ENCODE data around the gene BEND3. TPM values are rescaled to one million over a fixed set of nuclear protein-coding genes. Genes with fewer than 3 reads are reported as not detected.

The BEND3 gene
- total RNA-seq, 4 donors from 2014 or later = 2.6 to 8.3 (median 6.1) TPM

DNA sequence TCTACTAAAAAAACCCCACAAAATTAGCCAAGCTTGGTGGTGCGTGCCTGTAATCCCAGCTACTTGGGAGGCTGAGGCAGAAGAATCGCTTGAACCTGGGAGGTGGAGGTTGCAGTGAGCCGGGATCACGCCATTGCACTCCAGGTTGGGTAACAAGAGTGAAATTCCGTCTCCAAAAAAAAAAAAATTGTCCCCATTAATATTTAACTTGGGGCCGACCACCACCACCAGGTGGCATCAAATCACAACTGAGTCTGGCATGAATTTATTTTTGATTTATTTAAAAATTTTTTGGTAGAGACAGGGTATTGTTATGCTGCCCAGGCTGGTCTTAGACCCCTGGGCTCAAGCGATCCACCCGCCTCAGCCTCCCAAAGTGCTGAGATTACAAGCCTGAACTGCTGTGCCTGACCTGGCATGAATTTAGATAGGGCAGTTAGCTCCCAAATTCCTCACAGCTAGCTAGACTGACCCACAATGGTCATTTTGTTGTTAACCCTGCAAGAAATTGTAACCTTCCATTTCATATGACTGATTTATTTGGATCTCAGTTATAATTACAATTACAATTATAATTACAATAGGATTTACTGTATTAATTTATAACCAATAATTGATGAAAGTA, 17.1 kb upstream of the BEND3 start:
- Histone ChIP-seq H3K27me3 (no peaks in the 10 kb centered on the region), H3K4me3 (no peak overlapping the region), H3K4me1 (no peaks in the 10 kb centered on the region), H3K36me3 (no peaks in the 10 kb centered on the region), H3K27ac (no peak overlapping the region), H3K9me3 (no peaks in the 10 kb centered on the region)
- TF ChIP-seq POLR2A (IDR thresholded peaks at IDR 0.05) = no peak
- TF ChIP-seq, protein P1, sequence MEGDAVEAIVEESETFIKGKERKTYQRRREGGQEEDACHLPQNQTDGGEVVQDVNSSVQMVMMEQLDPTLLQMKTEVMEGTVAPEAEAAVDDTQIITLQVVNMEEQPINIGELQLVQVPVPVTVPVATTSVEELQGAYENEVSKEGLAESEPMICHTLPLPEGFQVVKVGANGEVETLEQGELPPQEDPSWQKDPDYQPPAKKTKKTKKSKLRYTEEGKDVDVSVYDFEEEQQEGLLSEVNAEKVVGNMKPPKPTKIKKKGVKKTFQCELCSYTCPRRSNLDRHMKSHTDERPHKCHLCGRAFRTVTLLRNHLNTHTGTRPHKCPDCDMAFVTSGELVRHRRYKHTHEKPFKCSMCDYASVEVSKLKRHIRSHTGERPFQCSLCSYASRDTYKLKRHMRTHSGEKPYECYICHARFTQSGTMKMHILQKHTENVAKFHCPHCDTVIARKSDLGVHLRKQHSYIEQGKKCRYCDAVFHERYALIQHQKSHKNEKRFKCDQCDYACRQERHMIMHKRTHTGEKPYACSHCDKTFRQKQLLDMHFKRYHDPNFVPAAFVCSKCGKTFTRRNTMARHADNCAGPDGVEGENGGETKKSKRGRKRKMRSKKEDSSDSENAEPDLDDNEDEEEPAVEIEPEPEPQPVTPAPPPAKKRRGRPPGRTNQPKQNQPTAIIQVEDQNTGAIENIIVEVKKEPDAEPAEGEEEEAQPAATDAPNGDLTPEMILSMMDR (IDR thresholded peaks at IDR 0.05) = peak in 3 of 6 experiments; percentile 25 to 45 (median 31)
- DNase-seq = peak in 1 of 3 donors; percentile 26

DNA sequence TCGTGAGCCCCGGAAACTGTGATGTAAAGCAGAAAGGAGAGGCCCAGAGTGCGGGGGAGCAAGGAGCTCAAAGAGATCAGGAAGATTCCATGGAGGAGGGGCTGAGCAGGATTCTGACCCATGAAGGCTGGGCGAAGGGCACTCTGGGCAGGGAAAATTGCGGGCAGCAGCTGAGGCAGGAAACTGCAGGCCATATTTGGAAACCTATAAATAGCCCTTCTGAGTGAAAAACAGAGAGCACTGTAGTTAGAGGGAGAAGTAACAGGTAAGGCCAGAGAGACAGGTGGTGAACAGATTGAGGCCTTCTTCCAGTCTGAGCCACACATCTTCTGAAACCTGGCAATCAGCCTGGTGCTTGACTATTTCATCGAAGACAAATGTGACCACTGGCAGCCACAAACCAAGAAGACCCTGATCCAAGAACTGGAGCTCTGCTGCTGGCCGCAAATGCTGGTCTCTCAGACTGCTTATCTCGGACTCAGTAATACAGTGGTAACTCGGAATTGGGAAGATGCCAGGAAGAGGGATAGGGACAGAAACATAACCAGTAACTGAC, 14.1 kb upstream of the BEND3 start:
- TF ChIP-seq POLR2A (IDR thresholded peaks at IDR 0.05) = no peak
- TF ChIP-seq, protein P1 (IDR thresholded peaks at IDR 0.05) = no peak
- Histone ChIP-seq H3K36me3 (no peaks in the 10 kb centered on the region), H3K4me3 (no peak overlapping the region), H3K27ac (no peak overlapping the region), H3K4me1 (no peaks in the 10 kb centered on the region), H3K27me3 (no peaks in the 10 kb centered on the region), H3K9me3 (no peaks in the 10 kb centered on the region)
- DNase-seq = peak in 1 of 3 donors; percentile 63

DNA sequence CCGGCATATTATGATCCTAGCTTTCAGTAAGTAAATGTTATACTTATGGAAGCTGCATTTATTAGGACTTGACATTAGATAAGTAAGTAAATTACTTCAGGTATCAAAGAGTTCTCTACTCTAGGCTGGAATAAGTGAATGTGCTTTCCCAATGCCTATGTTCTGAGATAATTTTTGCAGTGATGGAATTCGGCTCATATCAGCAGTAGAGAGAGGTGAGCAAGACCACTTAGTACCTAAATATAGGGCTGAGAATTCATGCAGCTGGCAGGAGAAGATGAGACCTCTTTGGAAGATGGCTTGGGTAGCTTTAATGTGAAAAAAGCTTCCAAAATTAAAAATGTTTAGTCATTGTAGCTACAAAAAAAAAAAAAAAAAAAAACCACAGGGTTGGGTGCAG, 13.3 kb upstream of the BEND3 start:
- H3K4me1 ChIP-seq = no peaks in the 10 kb centered on the region
- H3K27ac ChIP-seq = no peak overlapping the region
- TF ChIP-seq POLR2A (IDR thresholded peaks at IDR 0.05) = no peak
- TF ChIP-seq, protein P1 (IDR thresholded peaks at IDR 0.05) = no peak
- H3K36me3 ChIP-seq = no peaks in the 10 kb centered on the region
- no peaks in the 10 kb centered on the region for H3K27me3 ChIP-seq
- no peak for DNase-seq
- no peak overlapping the region for H3K4me3 ChIP-seq
- H3K9me3 ChIP-seq = no peaks in the 10 kb centered on the region

DNA sequence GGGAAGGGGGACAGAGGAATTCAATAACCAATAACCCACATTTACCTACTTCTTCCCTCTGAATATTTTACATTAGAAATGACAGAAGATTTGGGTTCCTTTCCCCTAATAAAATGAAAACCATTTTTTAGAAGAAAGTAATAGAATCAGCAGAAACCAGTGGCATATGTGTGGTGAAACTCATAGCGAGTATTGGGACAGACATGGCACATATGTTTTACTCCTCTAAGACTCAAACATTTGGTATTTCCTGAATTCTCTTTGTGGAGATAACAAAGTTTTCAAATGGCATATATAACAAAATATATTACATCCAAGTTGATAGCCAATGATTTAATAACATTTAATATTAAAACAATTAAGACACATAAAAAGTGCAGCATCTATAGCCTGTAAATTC, 12.9 kb upstream of the BEND3 start:
- Histone ChIP-seq H3K27me3 (no peaks in the 10 kb centered on the region), H3K27ac (no peak overlapping the region), H3K4me3 (no peak overlapping the region), H3K4me1 (no peaks in the 10 kb centered on the region), H3K36me3 (no peaks in the 10 kb centered on the region), H3K9me3 (no peaks in the 10 kb centered on the region)
- TF ChIP-seq, protein P1 (IDR thresholded peaks at IDR 0.05) = no peak
- no peak for TF ChIP-seq POLR2A (IDR thresholded peaks at IDR 0.05)
- no peak for DNase-seq

DNA sequence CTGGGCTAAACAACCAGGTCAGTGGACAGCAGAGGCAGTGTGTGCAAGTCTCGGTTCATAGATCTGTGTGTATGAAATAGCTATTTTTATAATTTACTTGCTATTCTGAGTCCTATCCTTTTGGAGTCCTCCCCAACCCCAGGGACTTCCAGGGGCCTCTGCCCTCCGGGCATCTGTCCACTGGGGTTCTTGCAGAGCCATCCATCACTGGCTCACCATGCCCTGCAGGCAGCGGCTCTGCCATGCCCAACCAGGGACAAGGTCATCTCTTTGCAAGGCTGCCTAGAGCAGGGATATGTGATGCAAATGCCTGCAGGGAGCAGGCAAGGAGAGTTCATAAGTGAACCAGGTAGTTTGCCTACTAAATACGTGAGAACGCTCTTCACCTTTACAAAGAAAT, 10.5 kb upstream of the BEND3 start:
- no peak for DNase-seq
- Histone ChIP-seq H3K4me3 (no peak overlapping the region), H3K27ac (no peak overlapping the region), H3K36me3 (no peaks in the 10 kb centered on the region), H3K9me3 (no peaks in the 10 kb centered on the region), H3K27me3 (no peaks in the 10 kb centered on the region), H3K4me1 (no peaks in the 10 kb centered on the region)
- no peak for TF ChIP-seq POLR2A (IDR thresholded peaks at IDR 0.05)
- TF ChIP-seq, protein P1 (IDR thresholded peaks at IDR 0.05) = no peak

Measured in Peyer's patch (tissue), 4 donors.